GM12892 (cell line): ENCODE measurements around the gene MTF2.

ENCODE experiments used
- POLR2A ChIP-seq: IDR thresholded peaks from 2 replicates; pipeline ENCODE4 v1.6.1; 2011; ENCODE audit warnings: low read depth, low read length, control low read depth
- POLR2AphosphoS5 ChIP-seq: IDR thresholded peaks from 2 replicates; pipeline ENCODE4 v1.6.1; 2011; ENCODE audit warnings: low read depth, low read length, control low read depth
- TAF1 ChIP-seq: IDR thresholded peaks from 2 replicates; pipeline ENCODE4 v1.6.1; 2011; ENCODE audit warnings: low read depth, mild to moderate bottlenecking, control low read depth, low read length, borderline replicate concordance

GRCh38 chr1:93180723-93181613 is 101.9 kb downstream of the MTF2 start, which contains the start of gene CCDC18:
- TF ChIP-seq TAF1 (0 out of 2 replicates have a peak, but pooled peaks have one; percentile 4), POLR2A (no peak; the same call in 1 of the 2 replicates), POLR2AphosphoS5 (no peak; the same call in 1 of the 2 replicates)
